IMR-90 (cell line): ENCODE results near the gene LTN1. TPM values are rescaled to one million over a fixed set of nuclear protein-coding genes. Genes with fewer than 3 reads are reported as not detected.
A peak's percentile ranks its signal among the peaks of the same experiment; 100 is the strongest.

Experiments
- ATAC-seq: fragments of 200-7000 bp; cut with Tn5 transposase; 2 replicates; pipeline ENCODE4 v1.9.1; 2020; ENCODE audit warnings: low read depth, mild to moderate bottlenecking, moderate library complexity
- BruUV-seq: library from RNA; stranded (reverse); fragments of 400-500 nt; replicated peaks from 2 replicates; lab custom pipeline; 2021; lab: Mats Ljungman, UMichigan
- CTCF ChIA-PET: fragments of 300-600 bp; formaldehyde crosslinking; extraction: SDS; loops from one replicate; lab custom pipeline; 2021; ENCODE audit warnings: antibody characterized with exemption; lab: Yijun Ruan, JAX
- POLR2A ChIA-PET: fragments of 300-600 bp; sonication (Branson Sonifier 250); formaldehyde crosslinking; loops from one replicate; lab custom pipeline; 2022; ENCODE audit warnings: antibody characterized with exemption; ENCODE audit not compliant: unreplicated experiment; lab: Charles Lee
- DNase-seq: peaks from one replicate; pipeline ENCODE4 v3.0.0; 2013
- H2AFZ ChIP-seq: replicated peaks from 2 replicates; pipeline ENCODE3; 2013; ENCODE audit warnings: low read length, mild to moderate bottlenecking; ENCODE audit not compliant: poor library complexity
- H2AK5ac ChIP-seq: 2 replicates; pipeline ENCODE4 v1.6.1; 2013; ENCODE audit warnings: low read depth, low read length, inconsistent platforms
- H2AK9ac ChIP-seq: replicated peaks from 2 replicates; pipeline ENCODE3; 2013; ENCODE audit warnings: mild to moderate bottlenecking, low read depth, low read length, moderate library complexity; ENCODE audit not compliant: poor library complexity
- H2BK120ac ChIP-seq: 2 replicates; pipeline ENCODE4 v1.6.1; 2013; ENCODE audit warnings: low read depth, low read length, inconsistent platforms
- H2BK15ac ChIP-seq: 3 replicates; pipeline ENCODE4 v1.6.1; 2013; ENCODE audit warnings: low read depth, low read length, inconsistent platforms
- H2BK20ac ChIP-seq: 2 replicates; pipeline ENCODE4 v1.6.1; 2013; ENCODE audit warnings: low read depth, mild to moderate bottlenecking, inconsistent platforms, low read length, moderate library complexity
- H2BK5ac ChIP-seq: 2 replicates; pipeline ENCODE4 v1.6.1; 2013; ENCODE audit warnings: mild to moderate bottlenecking, low read depth, low read length, inconsistent platforms; ENCODE audit not compliant: poor library complexity, severe bottlenecking
- H3K14ac ChIP-seq: replicated peaks from 2 replicates; pipeline ENCODE4 v1.6.1; 2013; ENCODE audit warnings: low read depth, low read length, inconsistent platforms
- H3K18ac ChIP-seq: 2 replicates; pipeline ENCODE4 v1.6.1; 2013; ENCODE audit warnings: low read depth, low read length, control low read depth
- H3K23ac ChIP-seq: 2 replicates; pipeline ENCODE4 v1.6.1; 2013; ENCODE audit warnings: low read depth, low read length, inconsistent platforms
- H3K27ac ChIP-seq: 2 replicates; pipeline ENCODE4 v1.5.1; 2013; ENCODE audit warnings: mild to moderate bottlenecking, control low read depth, low read length; ENCODE audit not compliant: insufficient read depth
- H3K27me3 ChIP-seq: 2 replicates; pipeline ENCODE4 v1.6.1; 2013; ENCODE audit warnings: low read length; ENCODE audit not compliant: control insufficient read depth, insufficient read depth
- H3K36me3 ChIP-seq: 2 replicates; pipeline ENCODE4 v1.6.1; 2013; ENCODE audit warnings: low read length, mixed read lengths; ENCODE audit not compliant: control insufficient read depth, insufficient read depth
- H3K4ac ChIP-seq: 2 replicates; pipeline ENCODE4 v1.6.1; 2013; ENCODE audit warnings: low read depth, low read length, inconsistent platforms
- H3K4me1 ChIP-seq: 2 replicates; pipeline ENCODE4 v1.6.1; 2013; ENCODE audit warnings: low read length, mixed read lengths; ENCODE audit not compliant: control insufficient read depth, insufficient read depth
- H3K4me2 ChIP-seq: 2 replicates; pipeline ENCODE4 v1.6.1; 2013; ENCODE audit warnings: low read depth, mild to moderate bottlenecking, control low read depth, low read length, moderate library complexity
- H3K4me3 ChIP-seq: 2 replicates; pipeline ENCODE4 v1.5.1; 2013; ENCODE audit warnings: low read depth, mild to moderate bottlenecking, control low read depth, low read length, moderate library complexity; ENCODE audit not compliant: insufficient read depth
- H3K56ac ChIP-seq: 2 replicates; pipeline ENCODE4 v1.6.1; 2013; ENCODE audit warnings: low read length, inconsistent platforms; ENCODE audit not compliant: insufficient read depth; ENCODE audit errors: extremely low read depth
- H3K79me1 ChIP-seq, 2 experiments: 2 replicates each; pipeline ENCODE4 v1.6.1; 2013; ENCODE audit warnings: low read length in 2 of 2, inconsistent platforms in 1 of 2, low read depth in 1 of 2
- H3K9ac ChIP-seq: 2 replicates; pipeline ENCODE4 v1.6.1; 2013; ENCODE audit warnings: low read depth, low read length, control low read depth
- H3K9me1 ChIP-seq: 2 replicates; pipeline ENCODE4 v1.6.1; 2013; ENCODE audit warnings: low read length, inconsistent platforms; ENCODE audit not compliant: insufficient read depth
- H3K9me3 ChIP-seq: 2 replicates; pipeline ENCODE4 v1.6.1; 2013; ENCODE audit warnings: low read length; ENCODE audit not compliant: control insufficient read depth, insufficient read depth
- H4K20me1 ChIP-seq: 2 replicates; pipeline ENCODE4 v1.6.1; 2013; ENCODE audit warnings: low read length, inconsistent platforms; ENCODE audit not compliant: insufficient read depth
- H4K5ac ChIP-seq: 2 replicates; pipeline ENCODE4 v1.6.1; 2013; ENCODE audit warnings: mild to moderate bottlenecking, low read depth, low read length, control low read depth
- H4K8ac ChIP-seq, 2 experiments: 2 replicates each; pipeline ENCODE4 v1.6.1; 2013; ENCODE audit warnings: low read depth in 2 of 2, low read length in 2 of 2, control low read depth in 1 of 2, inconsistent platforms in 1 of 2
- H4K91ac ChIP-seq: 2 replicates; pipeline ENCODE4 v1.6.1; 2013; ENCODE audit warnings: low read depth, low read length, inconsistent platforms; ENCODE audit not compliant: insufficient read depth
- BHLHE40 ChIP-seq: fragments of 150-350 bp; IDR thresholded peaks from 2 replicates; pipeline ENCODE4 v1.6.1; 2016; ENCODE audit warnings: mild to moderate bottlenecking, low read depth, low read length
- CEBPB ChIP-seq: IDR thresholded peaks from 2 replicates; pipeline ENCODE4 v1.6.1; 2012; ENCODE audit warnings: low read depth, low read length, improper control_type of control experiment
- CHD1 ChIP-seq: IDR thresholded peaks from 2 replicates; pipeline ENCODE4 v1.6.1; 2012; ENCODE audit warnings: low read depth, low read length, improper control_type of control experiment
- ELK1 ChIP-seq: fragments of 150-350 bp; IDR thresholded peaks from 2 replicates; pipeline ENCODE4 v1.6.1; 2016; ENCODE audit warnings: low read depth, mild to moderate bottlenecking, low read length, moderate library complexity, borderline replicate concordance
- FOS ChIP-seq: fragments of 150-350 bp; IDR thresholded peaks from 2 replicates; pipeline ENCODE4 v1.6.1; 2016; ENCODE audit warnings: low read depth, low read length
- MAFK ChIP-seq: IDR thresholded peaks from 2 replicates; pipeline ENCODE4 v1.6.1; 2012; ENCODE audit warnings: low read depth, low read length, improper control_type of control experiment
- MAZ ChIP-seq: IDR thresholded peaks from 2 replicates; pipeline ENCODE4 v1.6.1; 2012; ENCODE audit warnings: low read depth, mild to moderate bottlenecking, low read length, improper control_type of control experiment, moderate library complexity, borderline replicate concordance
- MXI1 ChIP-seq: IDR thresholded peaks from 2 replicates; pipeline ENCODE4 v1.6.1; 2012; ENCODE audit warnings: low read depth, mild to moderate bottlenecking, low read length, moderate library complexity, borderline replicate concordance
- POLR2A ChIP-seq: IDR thresholded peaks from 2 replicates; pipeline ENCODE4 v1.6.1; 2012; ENCODE audit warnings: mild to moderate bottlenecking, low read depth, low read length
- RAD21 ChIP-seq: IDR thresholded peaks from 2 replicates; pipeline ENCODE4 v1.6.1; 2012; ENCODE audit warnings: low read length, improper control_type of control experiment
- RCOR1 ChIP-seq: IDR thresholded peaks from 2 replicates; pipeline ENCODE4 v1.6.1; 2012; ENCODE audit warnings: mild to moderate bottlenecking, low read length, improper control_type of control experiment; ENCODE audit not compliant: insufficient replicate concordance
- RFX5 ChIP-seq: IDR thresholded peaks from 2 replicates; pipeline ENCODE4 v1.8.0; 2012; ENCODE audit warnings: low read depth, mild to moderate bottlenecking, low read length, moderate library complexity
- SMC3 ChIP-seq: fragments of 150-350 bp; IDR thresholded peaks from 2 replicates; pipeline ENCODE4 v1.6.1; 2016; ENCODE audit warnings: low read depth, mild to moderate bottlenecking, antibody characterized with exemption, low read length, moderate library complexity
- USF2 ChIP-seq: fragments of 150-350 bp; IDR thresholded peaks from 2 replicates; pipeline ENCODE4 v1.6.1; 2017; ENCODE audit warnings: mild to moderate bottlenecking, antibody characterized with exemption, low read length, low read depth
- WGBS, 2 experiments: methylation state at CpG; one replicate each; pipeline versions ENCODE4 v1.1.5 to v1.1.7; 2013; ENCODE audit warnings: missing lambda C conversion rate in 2 of 2; ENCODE audit not compliant: insufficient read length in 1 of 2; ENCODE audit errors: extremely low coverage in 2 of 2; 5-methylcytosine and 5-hydroxymethylcytosine counted together
- dilution Hi-C: fragments of 300-500 bp; cut with HindIII; formaldehyde crosslinking; loops from one replicate; pipeline ENCODE4 v1.14.3; 2018; ENCODE audit warnings: low sequenced_read_pairs; ENCODE audit not compliant: unreplicated experiment
- in situ Hi-C: fragments of 300-500 bp; cut with MboI; formaldehyde crosslinking; loops from 3 replicates; pipeline ENCODE4 v1.14.3; 2019; ENCODE audit warnings: low sequenced_read_pairs, inconsistent platforms, mixed read lengths
- intact Hi-C: fragments of 100-400 bp; cut with micrococcal nuclease; formaldehyde crosslinking; loops from 2 replicates; pipeline ENCODE4 v1.10.0; 2022
- polyA plus RNA-seq, 3 experiments: library from polyadenylated mRNA; depleted of rRNA; stranded (reverse); fragments of >200 nt; gene quantifications; 2 replicates each; pipeline ENCODE4 v1.2.3, GENCODE V29; 2012; ENCODE audit warnings: low replicate concordance in 1 of 3
- total RNA-seq: library from RNA; depleted of rRNA; stranded (reverse); fragments of >200 nt; gene quantifications from 2 replicates; pipeline ENCODE4 v1.2.3, GENCODE V29; 2012
- TF ChIP-seq, protein P1 (sequence below): conservative IDR thresholded peaks from 2 replicates; pipeline ENCODE4 v1.5.1; 2012; ENCODE audit warnings: mild to moderate bottlenecking, low read depth, low read length, improper control_type of control experiment

Gene LTN1
- total and polyA plus RNA-seq, 2 of the 4 experiments (the other 2 are of a cell fraction) = 6.7 to 35.5 TPM

DNA sequence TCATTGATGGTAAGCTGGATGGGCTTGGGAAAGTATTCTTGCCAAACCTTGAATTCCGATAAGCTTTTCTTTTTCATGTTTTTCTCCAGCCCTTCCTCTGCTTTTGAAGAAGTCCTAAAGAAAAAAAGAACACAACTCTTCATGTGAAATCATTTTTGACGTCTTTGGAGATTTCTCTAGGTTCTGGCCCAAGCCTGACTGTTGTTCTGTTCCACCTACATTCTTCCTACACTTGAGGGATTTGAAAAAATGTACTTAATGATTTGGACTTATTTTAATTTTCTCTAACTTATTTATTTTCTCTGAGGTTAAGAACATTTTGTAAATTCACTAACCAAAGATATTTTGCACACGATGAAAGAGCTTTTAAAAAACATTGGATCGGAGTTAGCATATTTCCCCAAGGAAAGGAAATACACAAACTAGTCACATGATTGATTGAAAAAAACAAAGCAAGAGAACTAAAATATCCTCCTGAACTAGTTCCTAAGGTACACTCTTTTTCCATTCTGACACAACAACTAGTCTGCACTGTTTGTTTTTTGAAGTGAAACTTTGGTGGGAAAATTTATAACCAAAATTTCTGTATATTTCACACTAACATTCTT is 82.3 kb downstream of the LTN1 start:
- H4K8ac ChIP-seq = no peak overlapping the region
- intact Hi-C loops (loop anchor here (5.0 kb wide), 1 partner anchor 338 kb away; no protein-coding TSS in a partner anchor), in situ Hi-C loops (no loop called here), dilution Hi-C loops (no loop called here)
- H3K9me3 ChIP-seq = no peaks in the 10 kb centered on the region
- no peak for TF ChIP-seq CEBPB
- no peak for TF ChIP-seq RAD21
- no peak for TF ChIP-seq FOS
- no peak for TF ChIP-seq MAFK
- TF ChIP-seq RFX5 = no peak
- TF ChIP-seq USF2 = no peak
- no peak for TF ChIP-seq BHLHE40
- TF ChIP-seq POLR2A = no peak
- no peak for TF ChIP-seq MAZ
- TF ChIP-seq ELK1 = no peak
- no peak for TF ChIP-seq CHD1
- TF ChIP-seq, protein P1, sequence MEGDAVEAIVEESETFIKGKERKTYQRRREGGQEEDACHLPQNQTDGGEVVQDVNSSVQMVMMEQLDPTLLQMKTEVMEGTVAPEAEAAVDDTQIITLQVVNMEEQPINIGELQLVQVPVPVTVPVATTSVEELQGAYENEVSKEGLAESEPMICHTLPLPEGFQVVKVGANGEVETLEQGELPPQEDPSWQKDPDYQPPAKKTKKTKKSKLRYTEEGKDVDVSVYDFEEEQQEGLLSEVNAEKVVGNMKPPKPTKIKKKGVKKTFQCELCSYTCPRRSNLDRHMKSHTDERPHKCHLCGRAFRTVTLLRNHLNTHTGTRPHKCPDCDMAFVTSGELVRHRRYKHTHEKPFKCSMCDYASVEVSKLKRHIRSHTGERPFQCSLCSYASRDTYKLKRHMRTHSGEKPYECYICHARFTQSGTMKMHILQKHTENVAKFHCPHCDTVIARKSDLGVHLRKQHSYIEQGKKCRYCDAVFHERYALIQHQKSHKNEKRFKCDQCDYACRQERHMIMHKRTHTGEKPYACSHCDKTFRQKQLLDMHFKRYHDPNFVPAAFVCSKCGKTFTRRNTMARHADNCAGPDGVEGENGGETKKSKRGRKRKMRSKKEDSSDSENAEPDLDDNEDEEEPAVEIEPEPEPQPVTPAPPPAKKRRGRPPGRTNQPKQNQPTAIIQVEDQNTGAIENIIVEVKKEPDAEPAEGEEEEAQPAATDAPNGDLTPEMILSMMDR = no peak
- TF ChIP-seq RCOR1 = no peak
- no peak for TF ChIP-seq SMC3
- no peak for TF ChIP-seq MXI1
- H4K91ac ChIP-seq = no peak overlapping the region
- H3K4me3 ChIP-seq = no peak overlapping the region
- H3K27me3 ChIP-seq = no peaks in the 10 kb centered on the region
- no peaks in the 10 kb centered on the region for H3K36me3 ChIP-seq
- H3K18ac ChIP-seq = no peak overlapping the region
- H2AFZ ChIP-seq = no peak overlapping the region
- H3K9me1 ChIP-seq = no peaks in the 10 kb centered on the region
- H3K9ac ChIP-seq = no peak overlapping the region
- H3K56ac ChIP-seq = no peak overlapping the region
- no peak overlapping the region for H3K27ac ChIP-seq
- POLR2A ChIA-PET = no interaction called here
- no peak overlapping the region for H3K14ac ChIP-seq
- no peak overlapping the region for H2BK20ac ChIP-seq
- H4K5ac ChIP-seq = no peak overlapping the region
- no peak overlapping the region for H2AK9ac ChIP-seq
- H4K20me1 ChIP-seq = no peaks in the 10 kb centered on the region
- H3K4me1 ChIP-seq = no peaks in the 10 kb centered on the region
- H3K79me1 ChIP-seq = no peaks in the 10 kb centered on the region
- BruUV-seq = no TSS peak
- no peak overlapping the region for H2BK15ac ChIP-seq
- H3K4me2 ChIP-seq = 0 out of 2 replicates have a peak overlapping the region, but pooled peaks have one; percentile 34
- no peak overlapping the region for H2AK5ac ChIP-seq
- no CpG with 5 or more reads among the region's 4 CpGs for WGBS, 2 experiments
- H2BK120ac ChIP-seq = no peak overlapping the region
- CTCF ChIA-PET = no interaction called here
- DNase-seq (no peak), ATAC-seq (no peak)
- no peak overlapping the region for H3K23ac ChIP-seq
- H3K4ac ChIP-seq = no peak overlapping the region
- H2BK5ac ChIP-seq = no peak overlapping the region
